Measurements from ENCODE around the gene RAB33A. TPM values are rescaled to one million over a fixed set of nuclear protein-coding genes. Genes with fewer than 3 reads are reported as not detected.

The RAB33A gene
- polyA plus RNA-seq, 1 donor (not counting 4 experiments of a cell fraction or from before 2014, with no cell fraction given) = not detected

DNA sequence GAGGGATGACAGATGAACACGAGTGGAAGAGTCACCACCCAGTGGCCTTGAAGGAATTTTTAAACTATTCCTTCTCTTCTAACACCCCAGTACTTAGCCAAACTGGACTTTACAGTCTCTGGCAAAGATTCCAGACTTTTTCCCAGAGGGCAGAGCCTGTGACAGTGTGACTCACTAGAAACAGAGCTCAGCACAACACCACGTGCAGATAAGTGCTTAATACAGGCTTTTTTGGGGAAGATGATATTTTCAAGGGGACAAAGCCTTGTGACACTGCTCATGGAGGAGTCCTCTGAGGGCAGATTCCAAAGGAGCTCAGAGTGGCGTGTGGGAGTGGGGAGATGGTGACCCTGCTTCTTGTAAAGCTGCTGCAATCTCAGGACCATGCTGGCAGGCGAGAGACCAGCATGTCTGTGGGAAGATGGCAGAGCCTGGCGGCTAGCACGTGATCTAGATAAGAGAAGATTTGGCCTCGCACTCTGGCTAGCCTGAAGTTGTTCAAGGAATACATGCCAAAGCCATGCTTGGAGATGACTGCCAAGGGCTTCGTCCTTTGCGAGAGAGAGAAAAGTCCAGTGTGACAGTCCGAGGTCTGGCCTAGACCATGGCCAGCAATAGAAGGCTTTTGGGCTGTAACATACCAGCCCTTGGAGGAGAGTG, 2.4 kb downstream of the RAB33A start:
- H3K79me2 ChIP-seq (ENCODE audit: control insufficient read depth, insufficient read depth, low read length) = no peaks in the 10 kb centered on the region
- no peak overlapping the region for H2AFZ ChIP-seq (ENCODE audit: control insufficient read depth, low read length)
- no peaks in the 10 kb centered on the region for H3K36me3 ChIP-seq (ENCODE audit: control insufficient read depth in 2 of 2, extremely low read depth in 1 of 2, insufficient read depth in 2 of 2, low read length in 2 of 2)
- peaks cover 3% of the 10 kb centered on the region for H3K27me3 ChIP-seq (ENCODE audit: control insufficient read depth, extremely low read depth, insufficient read depth, low read length)
- peaks cover 11% of the 10 kb centered on the region for H3K4me1 ChIP-seq (ENCODE audit: control insufficient read depth, extremely low read depth, insufficient read depth, low read length)
- H3K9me3 ChIP-seq (ENCODE audit: control insufficient read depth, low read depth, low read length) = no peaks in the 10 kb centered on the region
- TF ChIP-seq, protein P1, sequence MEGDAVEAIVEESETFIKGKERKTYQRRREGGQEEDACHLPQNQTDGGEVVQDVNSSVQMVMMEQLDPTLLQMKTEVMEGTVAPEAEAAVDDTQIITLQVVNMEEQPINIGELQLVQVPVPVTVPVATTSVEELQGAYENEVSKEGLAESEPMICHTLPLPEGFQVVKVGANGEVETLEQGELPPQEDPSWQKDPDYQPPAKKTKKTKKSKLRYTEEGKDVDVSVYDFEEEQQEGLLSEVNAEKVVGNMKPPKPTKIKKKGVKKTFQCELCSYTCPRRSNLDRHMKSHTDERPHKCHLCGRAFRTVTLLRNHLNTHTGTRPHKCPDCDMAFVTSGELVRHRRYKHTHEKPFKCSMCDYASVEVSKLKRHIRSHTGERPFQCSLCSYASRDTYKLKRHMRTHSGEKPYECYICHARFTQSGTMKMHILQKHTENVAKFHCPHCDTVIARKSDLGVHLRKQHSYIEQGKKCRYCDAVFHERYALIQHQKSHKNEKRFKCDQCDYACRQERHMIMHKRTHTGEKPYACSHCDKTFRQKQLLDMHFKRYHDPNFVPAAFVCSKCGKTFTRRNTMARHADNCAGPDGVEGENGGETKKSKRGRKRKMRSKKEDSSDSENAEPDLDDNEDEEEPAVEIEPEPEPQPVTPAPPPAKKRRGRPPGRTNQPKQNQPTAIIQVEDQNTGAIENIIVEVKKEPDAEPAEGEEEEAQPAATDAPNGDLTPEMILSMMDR (optimal IDR thresholded peaks at IDR 0.05 in 1 of 3, IDR thresholded peaks at IDR 0.05 in 1 of 3, conservative IDR thresholded peaks at IDR 0.05 in 1 of 3; ENCODE audit: extremely low read depth in 1 of 3, insufficient read depth in 2 of 3, low read length in 3 of 3) = no peak
- TF ChIP-seq EZH2 (IDR thresholded peaks at IDR 0.05; ENCODE audit: low read length) = no peak
- no peaks in the 10 kb centered on the region for H3K9me1 ChIP-seq (ENCODE audit: control insufficient read depth, extremely low read depth, insufficient read depth, low read length)
- FAIRE-seq = no peak
- H3K4me3 ChIP-seq (ENCODE audit: control insufficient read depth in 2 of 3, extremely low read depth in 1 of 3, insufficient read depth in 2 of 3, low read depth in 1 of 3, low read length in 3 of 3) = no peak overlapping the region
- H3K9ac ChIP-seq (ENCODE audit: control insufficient read depth, extremely low read depth, insufficient read depth, low read length) = no peak overlapping the region
- H3K4me2 ChIP-seq (ENCODE audit: control insufficient read depth, extremely low read depth, insufficient read depth, low read depth, low read length) = no peak overlapping the region
- dilution Hi-C loops (cut with MboI; ENCODE audit: extremely low pct_ligation_motif_present, low sequenced_read_pairs) = no loop called here
- no peaks in the 10 kb centered on the region for H4K20me1 ChIP-seq (ENCODE audit: control insufficient read depth, extremely low read depth, insufficient read depth, low read length)
- no peak for DNase-seq (ENCODE audit: low read depth, low spot score)
- H3K27ac ChIP-seq (ENCODE audit: control insufficient read depth, insufficient read depth, low read length) = no peak overlapping the region

DNA sequence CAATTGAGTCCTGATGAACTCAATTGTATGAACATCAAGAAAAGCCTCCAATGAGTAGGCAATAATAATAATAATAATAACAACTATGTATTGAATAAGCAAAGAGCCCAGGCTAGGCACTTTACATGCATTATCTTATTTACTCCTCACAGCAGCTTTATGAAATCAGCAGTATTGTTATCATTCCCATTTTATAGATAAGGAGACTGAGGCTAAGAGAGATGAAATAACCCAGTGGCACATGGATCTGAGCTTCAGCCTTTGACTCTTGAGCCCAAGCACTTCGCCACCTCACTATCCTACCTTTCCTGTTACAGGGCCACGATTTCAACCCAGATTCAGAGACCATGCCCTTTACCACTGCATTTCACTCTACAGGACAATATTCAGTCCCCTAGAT, 3.2 kb downstream of the RAB33A start:
- Histone ChIP-seq H3K4me2 (ENCODE audit: control insufficient read depth, extremely low read depth, insufficient read depth, low read depth, low read length) (no peak overlapping the region), H3K9me1 (ENCODE audit: control insufficient read depth, extremely low read depth, insufficient read depth, low read length) (no peaks in the 10 kb centered on the region), H3K9ac (ENCODE audit: control insufficient read depth, extremely low read depth, insufficient read depth, low read length) (no peak overlapping the region), H3K9me3 (ENCODE audit: control insufficient read depth, low read depth, low read length) (no peaks in the 10 kb centered on the region), H3K27ac (ENCODE audit: control insufficient read depth, insufficient read depth, low read length) (no peak overlapping the region), H3K36me3 (ENCODE audit: control insufficient read depth in 2 of 2, extremely low read depth in 1 of 2, insufficient read depth in 2 of 2, low read length in 2 of 2) (no peaks in the 10 kb centered on the region), H2AFZ (ENCODE audit: control insufficient read depth, low read length) (no peak overlapping the region), H4K20me1 (ENCODE audit: control insufficient read depth, extremely low read depth, insufficient read depth, low read length) (no peaks in the 10 kb centered on the region), H3K27me3 (ENCODE audit: control insufficient read depth, extremely low read depth, insufficient read depth, low read length) (peaks cover 3% of the 10 kb centered on the region), H3K79me2 (ENCODE audit: control insufficient read depth, insufficient read depth, low read length) (no peaks in the 10 kb centered on the region), H3K4me3 (ENCODE audit: control insufficient read depth in 2 of 3, extremely low read depth in 1 of 3, insufficient read depth in 2 of 3, low read depth in 1 of 3, low read length in 3 of 3) (no peak overlapping the region), H3K4me1 (ENCODE audit: control insufficient read depth, extremely low read depth, insufficient read depth, low read length) (peaks cover 11% of the 10 kb centered on the region)
- DNase-seq (ENCODE audit: low read depth, low spot score) (no peak), FAIRE-seq (no peak)
- dilution Hi-C loops (cut with MboI; ENCODE audit: extremely low pct_ligation_motif_present, low sequenced_read_pairs) = no loop called here
- TF ChIP-seq, protein P1 (optimal IDR thresholded peaks at IDR 0.05 in 1 of 3, IDR thresholded peaks at IDR 0.05 in 1 of 3, conservative IDR thresholded peaks at IDR 0.05 in 1 of 3; ENCODE audit: extremely low read depth in 1 of 3, insufficient read depth in 2 of 3, low read length in 3 of 3) = no peak
- TF ChIP-seq EZH2 (IDR thresholded peaks at IDR 0.05; ENCODE audit: low read length) = no peak
